Hematopoietic multipotent progenitor cell treated with erythropoietin and hydrocortisone succinate and interleukin-3 and kit ligand, for 4 days (in vitro differentiated cells): ENCODE data around the gene PNMA6E.

Experiments
- DNase-seq: peaks from one replicate; pipeline ENCODE4 v3.0.0-alpha.2; 2015

The PNMA6E gene

DNA sequence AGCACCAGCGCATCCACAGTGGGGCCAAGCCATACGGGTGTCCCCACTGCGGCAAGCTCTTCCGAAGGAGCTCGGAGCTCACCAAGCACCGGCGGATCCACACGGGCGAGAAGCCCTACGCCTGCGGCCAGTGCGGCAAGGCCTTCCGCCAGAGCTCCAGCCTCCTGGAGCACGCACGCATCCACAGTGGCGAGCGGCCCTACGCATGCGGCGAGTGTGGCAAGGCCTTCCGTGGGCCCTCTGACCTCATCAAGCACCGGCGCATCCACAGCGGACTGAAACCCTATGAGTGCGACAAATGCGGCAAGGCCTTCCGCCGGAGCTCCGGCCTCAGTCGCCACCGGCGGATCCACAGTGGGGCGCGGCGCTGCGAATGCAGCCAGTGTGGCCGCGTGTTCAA is 53.6 kb downstream of the PNMA6E start:
- no peak for DNase-seq
